ENCODE results near the gene GLIPR1L2.
"Not testable (repeated sequence)": the region's sequence is repeated elsewhere in the genome, so short reads cannot be mapped to it uniquely, and the experiment has no call there.

Gene GLIPR1L2

DNA sequence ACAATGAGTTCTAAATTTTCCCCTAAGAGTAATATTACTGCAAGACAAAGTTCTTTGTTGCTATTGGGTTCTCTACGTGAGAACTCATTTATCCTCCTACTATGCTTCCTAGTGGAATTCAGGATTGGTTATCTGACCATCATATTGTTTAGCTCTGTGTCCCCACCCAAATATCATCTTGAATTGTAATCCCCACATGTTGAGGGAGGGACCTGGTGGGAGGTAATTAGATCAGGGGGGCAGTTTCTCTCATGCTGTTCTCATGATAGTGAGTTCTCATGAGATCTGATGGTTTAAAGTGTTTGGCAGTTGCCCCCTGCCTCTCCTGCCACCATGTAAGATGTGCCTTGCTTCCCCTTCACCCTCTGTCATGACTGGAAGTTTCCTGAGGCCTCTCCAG, 36.6 kb downstream of the GLIPR1L2 start:
- H3K4me3 ChIP-seq (replicated peaks in 1 of 2; ENCODE audit: low read depth in 2 of 2, low read length in 2 of 2), result no peak overlapping the region
- no peak for TF ChIP-seq CTCF (IDR thresholded peaks at IDR 0.05; ENCODE audit: low read depth, low read length)
- DNase-seq (ENCODE audit: low read depth in 2 of 2), result no peak

DNA sequence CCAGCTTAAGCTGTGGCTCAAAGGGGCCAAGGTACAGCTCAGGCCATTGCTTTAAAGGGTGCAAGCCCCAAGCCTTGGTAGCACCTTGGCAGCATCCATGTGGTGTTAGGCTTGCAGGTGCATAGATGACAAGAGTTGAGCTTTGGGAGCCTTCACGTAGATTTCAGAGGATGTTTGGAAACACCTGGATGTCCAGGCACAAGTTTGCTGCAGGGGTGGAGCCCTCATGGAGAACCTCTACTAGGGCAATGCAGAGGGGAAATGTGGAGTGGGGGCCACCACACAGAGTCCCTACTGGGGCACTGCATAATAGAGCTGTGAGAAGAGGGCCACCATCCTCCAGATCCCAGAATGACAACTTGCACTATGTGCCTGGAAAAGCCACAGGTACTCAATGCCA, 37.9 kb downstream of the GLIPR1L2 start:
- DNase-seq (ENCODE audit: low read depth in 2 of 2), result no peak
- H3K4me3 ChIP-seq (replicated peaks in 1 of 2; ENCODE audit: low read depth in 2 of 2, low read length in 2 of 2), result no peak overlapping the region
- TF ChIP-seq CTCF (IDR thresholded peaks at IDR 0.05; ENCODE audit: low read depth, low read length), result no peak

GRCh38 chr12:75432924-75433323, 42.0 kb downstream of the GLIPR1L2 start:
- TF ChIP-seq CTCF (IDR thresholded peaks at IDR 0.05; ENCODE audit: low read depth, low read length), result no peak
- no peak overlapping the region for H3K4me3 ChIP-seq (replicated peaks in 1 of 2; ENCODE audit: low read depth in 2 of 2, low read length in 2 of 2)
- DNase-seq (ENCODE audit: low read depth in 2 of 2), result peak in 1 of 2 donors; percentile 29

GRCh38 chr12:75437564-75437963, 46.7 kb downstream of the GLIPR1L2 start:
- TF ChIP-seq CTCF (IDR thresholded peaks at IDR 0.05; ENCODE audit: low read depth, low read length), result peak; percentile 65
- DNase-seq (ENCODE audit: low read depth in 2 of 2), result peak; percentile 69 to 78
- no peak overlapping the region for H3K4me3 ChIP-seq (replicated peaks in 1 of 2; ENCODE audit: low read depth in 2 of 2, low read length in 2 of 2)

- DNase-seq (ENCODE audit: low read depth in 2 of 2), result no peak
- TF ChIP-seq CTCF (IDR thresholded peaks at IDR 0.05; ENCODE audit: low read depth, low read length), result no peak
Observed at GRCh38 chr12:75438059-75438754, 47.3 kb downstream of the GLIPR1L2 start.

DNA sequence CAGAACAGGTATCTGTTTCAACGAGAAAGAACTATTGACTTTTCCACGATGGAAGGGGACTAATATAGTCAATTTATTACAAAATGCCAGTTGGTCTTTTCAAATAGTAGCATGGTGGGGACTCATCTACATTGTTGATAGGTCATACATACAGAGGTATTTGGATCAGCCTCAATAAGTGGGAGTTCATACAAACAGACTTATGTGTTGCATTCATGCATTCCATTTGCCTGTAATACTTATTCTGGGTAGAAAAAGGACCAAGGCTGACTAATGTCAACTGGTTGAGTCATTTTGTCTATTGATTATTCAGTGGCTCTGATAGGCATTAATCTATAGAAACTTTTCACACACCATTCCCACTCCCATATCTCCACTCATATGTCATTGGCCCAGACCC, 48.2 kb downstream of the GLIPR1L2 start:
- no peak for TF ChIP-seq CTCF (IDR thresholded peaks at IDR 0.05; ENCODE audit: low read depth, low read length)
- peak in 1 of 2 donors; percentile 32 for DNase-seq (ENCODE audit: low read depth in 2 of 2)
- H3K4me3 ChIP-seq (replicated peaks in 1 of 2; ENCODE audit: low read depth in 2 of 2, low read length in 2 of 2), result no peak overlapping the region

More at GRCh38 chr12:75438059-75438754, 47.3 kb downstream of the GLIPR1L2 start:
- H3K4me3 ChIP-seq (replicated peaks in 1 of 2; ENCODE audit: low read depth in 2 of 2, low read length in 2 of 2), result no peak overlapping the region

DNA sequence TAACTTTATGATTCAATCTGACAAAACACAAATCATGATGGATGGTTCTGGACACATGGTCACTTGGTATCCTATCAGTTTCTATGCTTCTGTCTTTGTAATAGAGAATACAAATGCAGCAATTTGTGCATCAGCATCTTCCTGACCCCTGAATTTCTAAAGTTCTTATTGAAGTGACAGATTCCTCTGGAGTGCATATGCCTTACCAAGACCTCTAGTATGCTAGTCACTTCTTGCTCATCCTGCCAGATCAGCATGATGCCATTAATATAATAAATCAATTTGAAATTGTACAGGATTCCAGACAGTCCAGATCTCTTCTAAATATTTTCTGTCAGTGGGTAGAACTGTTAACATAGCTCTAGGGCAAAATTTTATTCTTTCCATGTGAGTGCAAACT, 49.0 kb downstream of the GLIPR1L2 start:
- no peak overlapping the region for H3K4me3 ChIP-seq (replicated peaks in 1 of 2; ENCODE audit: low read depth in 2 of 2, low read length in 2 of 2)
- no peak for DNase-seq (ENCODE audit: low read depth in 2 of 2)
- TF ChIP-seq CTCF (IDR thresholded peaks at IDR 0.05; ENCODE audit: low read depth, low read length), result no peak

- H3K4me3 ChIP-seq (replicated peaks in 1 of 2; ENCODE audit: low read depth in 2 of 2, low read length in 2 of 2); DNase-seq (ENCODE audit: low read depth in 2 of 2): not testable (repeated sequence)
Observed at GRCh38 chr12:75441687-75442449, 51.0 kb downstream of the GLIPR1L2 start.

DNA sequence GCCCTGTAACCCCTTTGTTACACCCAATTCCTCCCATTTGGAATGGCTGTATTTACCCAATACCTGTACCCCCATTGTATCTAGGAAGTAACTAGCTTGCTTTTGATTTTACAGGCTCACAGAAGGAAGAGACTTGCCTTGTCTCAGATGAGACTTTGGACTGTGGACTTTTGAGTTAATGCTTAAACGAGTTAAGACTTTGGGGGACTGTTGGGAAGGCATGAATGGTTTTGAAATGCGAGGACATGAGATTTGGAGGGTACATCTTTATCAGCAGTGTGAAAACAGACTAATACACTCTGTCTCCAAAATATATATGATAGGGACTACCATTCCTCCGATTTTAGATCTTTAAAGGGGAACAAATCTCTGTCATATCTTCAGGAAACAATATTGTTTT, 51.6 kb downstream of the GLIPR1L2 start:
- not testable (repeated sequence) for DNase-seq (ENCODE audit: low read depth in 2 of 2); H3K4me3 ChIP-seq (replicated peaks in 1 of 2; ENCODE audit: low read depth in 2 of 2, low read length in 2 of 2)

All from cardiac fibroblast (primary cell).